ENCODE results near the gene KDF1. TPM values are rescaled to one million over a fixed set of nuclear protein-coding genes. Genes with fewer than 3 reads are reported as not detected.
"Not testable (repeated sequence)": the region's sequence is repeated elsewhere in the genome, so short reads cannot be mapped to it uniquely, and the experiment has no call there.

KDF1 gene
- total and polyA plus RNA-seq, 12 donors = 0.15 to 0.26 (median 0.22) TPM; not detected in 7

DNA sequence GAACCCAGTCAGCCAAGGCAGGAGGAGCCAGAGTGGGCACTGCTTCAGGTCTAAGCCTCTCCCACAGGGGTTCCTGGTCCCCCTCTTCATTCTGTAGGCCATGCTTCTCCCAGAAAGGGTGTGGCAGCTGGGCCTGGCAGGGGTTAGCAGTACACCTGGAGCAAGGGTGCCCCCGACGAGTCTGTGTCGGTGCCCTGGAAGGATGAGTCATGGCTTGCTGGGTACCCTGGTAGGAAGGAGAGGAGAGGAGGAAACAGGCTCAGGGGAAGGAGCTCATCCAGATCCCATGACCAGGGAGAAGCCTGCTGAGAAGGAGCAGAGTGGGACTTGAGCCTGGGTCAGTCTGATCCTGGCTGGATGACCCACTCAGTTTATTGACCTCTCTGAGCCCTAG lies 10.3 kb downstream of the KDF1 start:
- ATAC-seq (peak in 1 of 8 donors; percentile 3), DNase-seq (no peak)
- no peaks in the 10 kb centered on the region for H3K27me3 ChIP-seq
- 81% methylated on average over 3 of the region's 3 CpGs for WGBS, 2 donors
- H3K4me1 ChIP-seq = peaks cover 0 to 34% (median 12%) of the 10 kb centered on the region in 9 donors
- TF ChIP-seq, protein P1, sequence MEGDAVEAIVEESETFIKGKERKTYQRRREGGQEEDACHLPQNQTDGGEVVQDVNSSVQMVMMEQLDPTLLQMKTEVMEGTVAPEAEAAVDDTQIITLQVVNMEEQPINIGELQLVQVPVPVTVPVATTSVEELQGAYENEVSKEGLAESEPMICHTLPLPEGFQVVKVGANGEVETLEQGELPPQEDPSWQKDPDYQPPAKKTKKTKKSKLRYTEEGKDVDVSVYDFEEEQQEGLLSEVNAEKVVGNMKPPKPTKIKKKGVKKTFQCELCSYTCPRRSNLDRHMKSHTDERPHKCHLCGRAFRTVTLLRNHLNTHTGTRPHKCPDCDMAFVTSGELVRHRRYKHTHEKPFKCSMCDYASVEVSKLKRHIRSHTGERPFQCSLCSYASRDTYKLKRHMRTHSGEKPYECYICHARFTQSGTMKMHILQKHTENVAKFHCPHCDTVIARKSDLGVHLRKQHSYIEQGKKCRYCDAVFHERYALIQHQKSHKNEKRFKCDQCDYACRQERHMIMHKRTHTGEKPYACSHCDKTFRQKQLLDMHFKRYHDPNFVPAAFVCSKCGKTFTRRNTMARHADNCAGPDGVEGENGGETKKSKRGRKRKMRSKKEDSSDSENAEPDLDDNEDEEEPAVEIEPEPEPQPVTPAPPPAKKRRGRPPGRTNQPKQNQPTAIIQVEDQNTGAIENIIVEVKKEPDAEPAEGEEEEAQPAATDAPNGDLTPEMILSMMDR (IDR thresholded peaks at IDR 0.05) = no peak
- H3K4me3 ChIP-seq = no peak overlapping the region
- H3K9me3 ChIP-seq = no peaks in the 10 kb centered on the region
- peak overlapping the region in 5 of 10 donors; percentile 5 to 54 (median 41) for H3K27ac ChIP-seq
- intact Hi-C loops (cut with DNase I) = no loop called here
- peaks cover 0 to 29% (median 12%) of the 10 kb centered on the region in 9 donors for H3K36me3 ChIP-seq

DNA sequence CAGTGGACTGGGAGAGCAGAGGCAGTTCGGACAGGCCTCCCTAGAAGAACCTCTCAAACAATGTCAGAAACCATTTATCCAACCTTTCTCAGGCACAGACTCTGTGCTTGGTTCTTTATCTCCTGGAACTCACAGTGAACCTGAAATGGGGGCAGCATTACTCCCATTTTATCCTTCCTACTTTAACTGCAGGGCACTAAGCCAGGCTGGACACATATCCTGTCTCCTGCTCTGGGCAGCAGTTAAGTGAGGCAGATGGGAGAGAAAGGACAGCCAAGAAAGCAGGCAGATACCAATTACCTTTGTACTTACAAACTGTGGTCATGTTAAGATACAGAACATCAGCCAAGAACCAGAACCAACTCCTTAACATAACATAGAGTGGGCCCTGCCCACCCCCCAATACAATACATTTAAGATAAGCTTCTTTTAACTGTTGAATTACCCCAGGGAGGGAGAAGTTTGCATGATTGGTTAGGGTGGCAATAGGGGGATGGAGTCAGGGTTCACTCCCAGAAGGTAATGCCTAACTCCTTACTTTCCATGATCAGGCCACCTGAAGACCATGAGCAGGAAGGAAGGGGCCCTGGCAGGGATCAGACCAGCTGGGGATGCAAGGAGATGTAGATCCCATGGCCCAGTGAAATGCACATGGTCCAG lies 10.9 kb downstream of the KDF1 start:
- peak in 1 of 2 donors; percentile 30 for DNase-seq
- ATAC-seq = peak; percentile 15 to 67 (median 40)
- no peaks in the 10 kb centered on the region for H3K9me3 ChIP-seq

DNA sequence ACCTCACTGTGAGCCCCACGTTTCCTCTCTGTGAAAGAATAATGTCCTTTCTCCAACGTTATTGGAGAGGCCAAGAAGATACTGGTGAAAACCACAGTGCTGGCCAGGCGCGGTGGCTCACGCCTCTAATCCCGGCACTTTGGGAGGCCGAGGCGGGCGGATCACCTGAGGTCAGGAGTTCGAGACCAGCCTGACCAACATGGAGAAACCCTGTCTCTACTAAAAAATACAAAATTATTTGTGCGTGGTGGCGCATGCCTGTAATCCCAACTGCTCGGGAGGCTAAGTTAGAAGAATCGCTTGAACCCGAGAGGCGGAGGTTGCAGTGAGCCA lies 11.6 kb downstream of the KDF1 start:
- ATAC-seq; H3K4me3 ChIP-seq; DNase-seq; H3K9me3 ChIP-seq; intact Hi-C loops (cut with DNase I); H3K27me3 ChIP-seq: not testable (repeated sequence)
- Histone ChIP-seq H3K27ac (peak overlapping the region in 6 of 10 donors; percentile 6 to 54 (median 42)), H3K36me3 (peaks cover 0 to 42% (median 20%) of the 10 kb centered on the region in 9 donors), H3K4me1 (peaks cover 0 to 35% (median 12%) of the 10 kb centered on the region in 9 donors)
- WGBS, 2 donors = 93 to 95% methylated on average over 16 of the region's 16 CpGs

More for the DNA sequence above, 10.9 kb downstream of the KDF1 start:
- WGBS, 2 donors = 43 to 44% methylated on average over 1 of the region's 1 CpG
- H3K27ac ChIP-seq = peak overlapping the region in 9 of 10 donors; percentile 5 to 54 (median 41)
- peaks cover 0 to 35% (median 18%) of the 10 kb centered on the region in 9 donors for H3K36me3 ChIP-seq
- H3K27me3 ChIP-seq = no peaks in the 10 kb centered on the region
- TF ChIP-seq, protein P1 (IDR thresholded peaks at IDR 0.05) = no peak
- intact Hi-C loops (cut with DNase I) = no loop called here
- H3K4me1 ChIP-seq = peaks cover 0 to 35% (median 12%) of the 10 kb centered on the region in 9 donors
- no peak overlapping the region for H3K4me3 ChIP-seq

DNA sequence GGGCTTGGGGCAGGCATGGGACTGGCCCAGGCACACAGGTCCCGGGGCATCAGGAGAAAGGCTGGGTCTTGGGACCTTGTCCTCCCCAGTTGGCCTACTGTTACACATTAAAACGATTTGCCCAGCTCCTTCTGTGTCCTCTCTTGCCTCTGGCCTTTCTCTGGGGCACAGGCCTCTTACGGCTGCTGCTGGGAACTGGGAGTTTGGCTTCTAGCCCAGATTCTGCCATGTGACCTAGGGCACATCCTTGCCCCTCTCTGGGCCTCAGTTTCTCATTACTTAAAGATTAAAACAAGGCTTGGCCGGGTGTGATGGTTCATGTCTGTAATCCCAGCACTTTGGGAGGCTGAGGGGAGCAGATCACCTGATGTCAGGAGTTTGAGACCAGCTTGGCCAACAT lies 14.0 kb downstream of the KDF1 start:
- peaks cover 0 to 66% (median 40%) of the 10 kb centered on the region in 9 donors for H3K36me3 ChIP-seq
- intact Hi-C loops (cut with DNase I) = loop anchor here in 1 of 10 donors (2.0 kb wide), 1 partner anchor 21 kb away; no protein-coding TSS in a partner anchor
- ATAC-seq (peak in 7 of 8 donors; percentile 15 to 45 (median 36)), DNase-seq (peak in 1 of 2 donors; percentile 26)
- peaks cover 0 to 45% (median 18%) of the 10 kb centered on the region in 9 donors for H3K4me1 ChIP-seq
- H3K27me3 ChIP-seq = no peaks in the 10 kb centered on the region
- 60 to 67% methylated on average over 4 of the region's 4 CpGs for WGBS, 2 donors
- TF ChIP-seq, protein P1 (IDR thresholded peaks at IDR 0.05) = no peak
- H3K4me3 ChIP-seq = no peak overlapping the region
- no peaks in the 10 kb centered on the region for H3K9me3 ChIP-seq
- H3K27ac ChIP-seq = peak overlapping the region in 7 of 10 donors; percentile 47 to 81 (median 68)

DNA sequence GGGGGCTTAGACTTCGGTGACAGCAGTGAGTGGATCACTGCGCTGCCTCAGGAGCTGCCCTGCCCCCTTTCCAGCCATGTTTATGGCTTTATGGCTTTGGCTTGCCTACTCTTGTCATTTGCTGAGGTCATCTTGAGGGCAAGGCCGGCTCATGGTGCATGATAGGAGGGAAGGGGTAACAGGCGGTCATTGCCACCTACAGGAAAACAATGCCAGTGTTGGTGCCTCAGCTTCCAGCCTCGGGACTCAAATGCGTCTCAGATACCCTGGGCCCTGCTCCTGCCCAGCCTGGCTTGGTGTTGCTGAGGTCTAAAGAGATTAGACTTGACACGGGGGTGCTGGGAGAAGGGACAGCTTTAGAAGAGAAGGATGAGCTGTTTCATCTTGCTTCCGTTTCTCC lies 14.5 kb downstream of the KDF1 start:
- WGBS, 2 donors = 64 to 81% methylated on average over 8 of the region's 8 CpGs
- TF ChIP-seq, protein P1 (IDR thresholded peaks at IDR 0.05) = no peak
- H3K4me1 ChIP-seq = peaks cover 0 to 50% (median 21%) of the 10 kb centered on the region in 9 donors
- DNase-seq (peak; percentile 21 to 29), ATAC-seq (peak; percentile 38 to 66 (median 50))
- no peaks in the 10 kb centered on the region for H3K27me3 ChIP-seq
- H3K4me3 ChIP-seq = no peak overlapping the region
- H3K36me3 ChIP-seq = peaks cover 0 to 69% (median 40%) of the 10 kb centered on the region in 9 donors
- peak overlapping the region in 7 of 10 donors; percentile 47 to 81 (median 68) for H3K27ac ChIP-seq
- no peaks in the 10 kb centered on the region for H3K9me3 ChIP-seq
- intact Hi-C loops (cut with DNase I) = loop anchor here in 1 of 10 donors (2.0 kb wide), 1 partner anchor 21 kb away; no protein-coding TSS in a partner anchor

All from heart right ventricle (tissue), 16 donors.